DMS114 treated with DMSO at 0.1 percent for 48 hours (cell line): ENCODE measurements around the gene RELB.

Experiments
- DNase-seq: peaks from one replicate; lab custom pipeline; 2025; ENCODE audit not compliant: unreplicated experiment; lab: John Stamatoyannopoulos, UW

The RELB gene

DNA sequence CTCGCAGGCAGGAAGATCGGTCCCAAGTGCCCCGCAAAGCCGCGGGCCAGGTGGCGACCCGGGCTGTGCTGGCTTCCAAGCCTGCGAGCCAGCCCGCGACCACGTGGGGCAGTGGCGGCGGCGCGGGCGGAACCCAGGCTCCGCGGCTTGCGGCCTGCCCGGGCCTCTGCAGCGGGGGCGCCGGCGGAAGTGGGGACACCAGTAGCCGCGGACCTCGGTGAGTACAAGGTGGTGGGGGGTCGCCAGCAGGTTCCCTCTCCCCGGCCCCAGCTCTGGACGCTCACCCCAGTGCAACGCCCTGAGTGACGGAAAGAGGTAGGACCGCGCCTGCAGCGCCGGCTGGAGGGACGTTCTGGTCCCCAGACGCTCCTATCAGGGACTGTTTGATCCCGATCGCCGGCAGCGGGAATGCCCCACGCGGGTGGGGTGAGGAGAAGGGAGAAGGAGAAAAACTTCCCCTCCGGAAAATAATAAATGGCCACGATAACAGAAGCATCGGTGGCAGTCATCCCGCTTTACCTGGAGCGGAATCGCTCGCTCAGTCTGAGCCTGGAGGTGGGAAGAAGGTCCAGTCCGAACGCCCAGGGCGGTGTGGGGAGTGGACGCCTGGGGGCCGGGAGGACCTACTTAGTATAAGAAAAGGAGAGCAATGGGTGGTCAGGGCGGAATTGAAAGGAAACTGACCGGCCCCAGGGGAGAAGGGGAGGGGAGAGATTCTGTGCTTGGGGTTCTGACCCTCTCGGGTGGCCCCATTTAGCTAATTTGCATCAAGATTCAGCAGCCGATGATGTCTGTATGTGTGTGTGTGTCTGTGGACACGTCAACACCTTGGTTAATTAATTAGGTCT lies 78.0 kb downstream of the RELB start, which contains the start of gene GEMIN7:
Gene GEMIN7 (plus strand): TSS at position 198 of the 848 bp plus-strand sequence. CDS start 10,855 bp downstream, outside the sequence.
- DNase-seq, result no peak

DNA sequence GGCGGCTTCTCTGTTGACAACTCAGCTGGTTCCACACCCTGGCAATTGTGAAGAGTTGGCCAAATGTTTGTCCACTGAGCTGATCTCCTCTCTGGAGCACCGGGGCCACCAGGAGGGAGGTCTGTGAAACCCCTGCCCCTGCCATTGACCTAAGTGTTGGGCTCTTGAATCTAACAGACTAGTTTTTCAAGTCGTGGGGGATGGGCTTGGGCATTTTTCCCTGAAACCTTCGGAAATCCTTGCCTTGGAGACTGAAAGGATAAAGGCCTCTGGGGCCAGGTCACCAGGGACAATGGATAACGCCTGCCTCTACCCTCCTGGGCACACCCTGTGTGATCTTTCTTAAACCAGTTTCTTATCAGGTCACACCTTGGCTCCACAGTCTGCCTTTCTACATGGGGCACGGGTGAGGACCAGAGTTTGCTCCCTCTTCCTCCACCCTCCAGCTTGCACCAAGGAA lies 78.7 kb downstream of the RELB start:
- no peak for DNase-seq

DNA sequence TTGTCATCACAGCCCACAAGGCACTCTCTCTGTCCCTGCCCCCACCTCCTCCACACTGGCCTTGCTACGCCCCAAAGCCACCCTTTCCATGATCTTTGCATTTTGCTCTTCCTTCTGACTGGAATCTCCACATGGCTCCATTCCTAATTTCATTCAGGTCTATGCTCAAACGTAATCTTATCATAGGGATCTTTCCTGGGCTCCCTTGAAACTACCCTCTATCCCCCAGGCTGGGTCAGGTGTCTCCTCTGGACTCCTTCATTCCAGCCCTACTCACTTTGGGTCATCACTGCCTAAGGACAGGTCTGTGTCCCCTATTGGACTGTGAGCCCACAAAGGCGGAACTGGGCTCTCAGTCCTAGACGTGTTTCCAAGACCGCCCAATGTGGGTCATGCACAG lies 80.9 kb downstream of the RELB start:
- DNase-seq, result no peak

DNA sequence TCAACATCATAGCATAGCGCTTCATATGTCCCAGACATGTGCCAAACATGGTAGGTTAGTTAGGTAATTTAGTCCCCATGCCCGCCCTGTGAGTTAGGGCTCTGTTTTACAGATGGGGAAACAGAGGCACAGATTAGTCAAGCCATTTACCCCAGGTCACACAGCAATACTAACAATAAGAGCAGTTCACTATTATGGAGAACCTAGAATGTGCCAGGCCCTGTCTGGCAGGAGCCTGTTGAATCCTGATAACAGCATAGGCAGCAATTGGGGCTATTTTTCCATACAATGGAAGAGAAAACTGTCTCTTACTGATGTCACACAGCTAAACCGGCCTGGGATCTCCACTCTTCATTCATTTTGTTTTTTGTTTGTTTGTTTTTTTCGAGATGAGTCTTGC lies 85.2 kb downstream of the RELB start:
- DNase-seq, result no peak

DNA sequence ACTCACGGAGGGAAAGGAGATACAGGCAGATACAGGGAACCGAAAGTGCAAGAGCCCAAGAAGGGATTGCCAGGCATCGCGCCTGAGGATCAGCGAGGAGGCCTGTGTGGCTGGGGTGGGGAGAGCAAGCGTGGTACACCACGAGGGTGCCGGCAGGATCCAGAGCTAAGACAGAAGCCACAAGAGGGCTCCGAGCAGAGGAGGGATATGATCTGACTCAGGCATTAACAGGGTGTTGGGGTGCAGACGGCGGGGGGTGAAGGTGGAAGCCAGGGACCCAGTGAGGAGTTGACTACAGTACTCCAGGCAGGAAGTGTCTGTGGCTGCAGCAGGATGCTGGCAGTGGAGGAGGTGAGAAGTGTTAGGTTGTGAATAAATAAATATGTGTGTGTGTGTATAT lies 86.3 kb downstream of the RELB start:
- no peak for DNase-seq
